DMS114 treated with DMSO at 0.1 percent for 48 hours (cell line): Measurements from ENCODE around the gene GBP6.
"Not testable (repeated sequence)": the region's sequence is repeated elsewhere in the genome, so short reads cannot be mapped to it uniquely, and the experiment has no call there.

Experiments
- DNase-seq: peaks from one replicate; lab custom pipeline; 2025; ENCODE audit not compliant: unreplicated experiment; lab: John Stamatoyannopoulos, UW

GBP6 gene

GRCh38 chr1:89367221-89367620 lies 3.4 kb downstream of the GBP6 start:
- no peak for DNase-seq

- no peak for DNase-seq
These were observed 5.5 kb downstream of the GBP6 start for GRCh38 chr1:89369331-89369730.

DNA sequence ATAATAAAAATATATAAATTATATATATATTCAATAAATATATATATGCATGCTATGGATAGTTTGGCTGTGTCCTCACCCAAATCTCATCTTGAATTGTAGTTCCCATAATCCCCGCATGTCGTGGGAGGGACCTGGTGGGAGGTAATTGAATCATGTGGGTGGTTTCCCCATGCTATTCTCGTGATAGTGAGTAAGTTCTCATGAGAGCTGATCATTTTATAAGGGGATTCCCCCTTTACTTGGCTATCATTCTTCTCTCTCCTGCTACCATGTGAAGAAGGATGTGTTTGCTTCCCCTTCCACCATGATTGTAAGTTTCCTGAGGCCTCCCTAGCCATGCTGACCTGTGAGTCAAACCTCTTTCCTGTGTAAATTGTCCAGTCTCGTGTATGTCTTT lies 10.0 kb downstream of the GBP6 start:
- not testable (repeated sequence) for DNase-seq

DNA sequence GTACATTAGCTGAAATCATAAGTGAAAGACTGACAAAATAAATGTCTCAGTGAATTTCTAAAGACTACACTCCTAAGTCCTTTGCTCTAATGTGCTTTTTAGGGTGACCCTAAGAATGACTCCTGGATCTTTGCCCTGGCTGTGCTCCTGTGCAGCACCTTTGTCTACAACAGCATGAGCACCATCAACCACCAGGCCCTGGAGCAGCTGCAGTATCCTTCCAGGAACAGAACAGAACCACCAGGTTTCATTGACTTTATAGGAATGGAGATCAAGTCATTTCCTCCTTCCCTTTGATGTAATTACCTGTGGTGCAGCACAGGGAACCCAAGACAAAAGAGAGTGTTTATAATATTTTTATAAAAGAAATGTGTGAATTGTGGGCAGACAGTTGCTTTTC lies 14.1 kb downstream of the GBP6 start:
- no peak for DNase-seq

DNA sequence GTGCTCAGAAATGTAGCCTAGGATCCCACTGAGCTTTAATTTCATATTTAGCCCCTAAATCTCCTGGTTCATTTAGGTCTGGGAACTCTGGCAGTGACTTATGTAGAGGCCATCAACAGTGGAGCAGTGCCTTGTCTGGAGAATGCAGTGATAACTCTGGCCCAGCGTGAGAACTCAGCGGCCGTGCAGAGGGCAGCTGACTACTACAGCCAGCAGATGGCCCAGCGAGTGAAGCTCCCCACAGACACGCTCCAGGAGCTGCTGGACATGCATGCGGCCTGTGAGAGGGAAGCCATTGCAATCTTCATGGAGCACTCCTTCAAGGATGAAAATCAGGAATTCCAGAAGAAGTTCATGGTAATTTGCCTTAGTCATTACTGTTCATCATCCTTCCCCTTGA lies 17.8 kb downstream of the GBP6 start:
- DNase-seq: no peak

- no peak for DNase-seq
These were observed 18.6 kb downstream of the GBP6 start for GRCh38 chr1:89382479-89382878.

- DNase-seq: no peak
These were observed 19.3 kb downstream of the GBP6 start for GRCh38 chr1:89383185-89383584.

GRCh38 chr1:89390707-89391106 lies 26.8 kb downstream of the GBP6 start:
- no peak for DNase-seq

GRCh38 chr1:89391686-89392085 lies 27.8 kb downstream of the GBP6 start:
- DNase-seq: no peak

- no peak for DNase-seq
These were observed 31.0 kb downstream of the GBP6 start for GRCh38 chr1:89394851-89395250.

DNA sequence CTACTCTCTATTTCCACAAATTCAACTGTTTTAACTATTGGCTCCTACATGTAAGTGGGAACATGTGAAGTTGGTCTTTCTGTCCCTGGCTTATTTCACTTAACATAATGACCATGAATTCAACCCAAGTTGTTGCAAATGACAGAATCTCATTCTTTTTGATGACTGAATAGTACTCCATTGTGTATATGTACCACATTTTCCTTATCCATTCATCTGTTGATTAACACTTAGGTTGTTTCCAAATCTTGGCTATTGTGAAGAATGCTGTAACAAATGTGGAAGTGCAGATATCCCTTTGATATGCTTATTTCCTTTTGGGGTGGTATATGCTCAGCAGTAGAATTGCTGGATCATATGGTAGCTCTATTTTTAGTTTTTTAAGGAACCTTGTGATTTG lies 33.0 kb downstream of the GBP6 start:
- DNase-seq: no peak

GRCh38 chr1:89405275-89405929 lies 41.5 kb downstream of the GBP6 start:
- DNase-seq: no peak

DNA sequence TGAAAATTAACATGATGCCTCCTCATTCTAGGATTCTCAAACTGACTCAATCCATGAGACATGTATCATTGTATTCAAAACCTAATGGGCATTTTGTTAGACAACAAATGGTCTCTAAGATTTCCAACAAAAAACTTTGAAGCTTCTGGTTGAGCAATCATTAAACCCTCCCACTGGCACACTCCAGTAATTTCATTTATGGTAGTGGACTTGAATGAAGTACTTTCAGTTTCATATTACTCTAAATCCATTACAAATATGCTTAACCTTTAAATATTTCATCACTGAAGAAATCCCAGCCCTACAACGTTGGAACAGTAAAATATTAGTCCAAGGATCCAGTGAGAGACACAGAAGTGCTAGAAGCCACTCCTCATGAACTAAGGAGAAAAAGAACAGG lies 43.5 kb downstream of the GBP6 start:
- DNase-seq: no peak

- not testable (repeated sequence) for DNase-seq
These were observed 43.9 kb downstream of the GBP6 start for GRCh38 chr1:89407768-89408167.

GRCh38 chr1:89425056-89425455 lies 61.2 kb downstream of the GBP6 start:
- no peak for DNase-seq

DNA sequence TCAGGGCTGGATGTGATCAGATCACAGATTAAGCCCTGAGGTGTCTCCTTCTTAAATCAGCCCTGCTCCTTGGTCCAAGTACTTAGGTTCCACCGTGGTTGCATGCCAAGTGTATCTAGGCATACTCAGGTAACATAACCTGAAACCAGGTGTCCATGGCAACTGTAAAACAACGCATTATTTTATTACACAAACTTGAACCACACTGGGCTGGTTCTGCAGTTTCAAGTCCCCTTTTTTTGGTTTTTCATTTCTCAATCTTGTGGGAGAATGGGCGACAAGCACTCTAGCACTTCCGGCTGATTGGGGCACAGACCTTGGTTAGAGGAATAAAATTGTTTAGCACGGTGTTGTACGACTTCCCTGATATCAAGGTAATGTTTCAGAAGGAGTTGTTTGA lies 65.2 kb downstream of the GBP6 start:
- DNase-seq: no peak

DNA sequence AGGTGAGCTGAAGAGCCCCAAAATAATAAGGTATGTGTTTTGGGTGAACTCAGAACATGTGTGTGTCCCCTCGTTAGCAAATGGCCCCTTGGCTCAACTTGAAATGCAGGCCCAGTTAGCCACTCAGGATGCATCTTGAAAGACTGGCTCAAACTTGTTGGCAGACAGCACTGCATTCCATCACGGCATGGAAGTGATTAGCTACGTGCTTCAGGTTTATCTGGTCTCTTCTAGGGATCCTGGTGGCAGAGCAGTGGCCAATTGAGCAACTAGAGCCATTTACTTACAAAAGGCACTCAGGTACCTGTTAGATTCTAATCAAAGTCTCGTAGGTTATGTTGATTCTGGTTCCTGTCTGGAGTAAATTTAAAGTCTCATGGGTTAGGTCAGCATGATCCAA lies 65.8 kb downstream of the GBP6 start:
- not testable (repeated sequence) for DNase-seq

DNA sequence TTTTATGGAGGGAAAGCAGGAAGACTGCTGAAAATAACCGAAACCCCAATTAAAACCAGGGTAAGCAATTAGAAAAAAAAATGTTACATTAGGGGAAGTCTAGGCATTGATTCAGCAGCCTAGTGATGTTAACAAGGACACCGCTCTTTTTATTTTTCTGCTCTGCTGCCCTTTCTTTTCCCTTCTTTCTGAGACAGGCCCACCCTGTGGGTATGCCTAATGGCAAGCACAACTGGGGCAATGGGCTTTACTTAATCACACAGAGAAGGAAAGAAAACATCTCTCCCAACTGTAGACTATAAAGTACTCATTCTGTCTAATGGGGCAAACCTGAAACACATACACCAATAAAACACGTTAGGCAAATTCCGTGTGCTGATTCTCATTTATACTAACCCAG lies 69.6 kb downstream of the GBP6 start:
- DNase-seq: no peak

- DNase-seq: not testable (repeated sequence)
These were observed 70.4 kb downstream of the GBP6 start for GRCh38 chr1:89434058-89434780.
